H9 (cell line): ENCODE data around the gene DCBLD1. TPM values are rescaled to one million over a fixed set of nuclear protein-coding genes. Genes with fewer than 3 reads are reported as not detected.

ENCODE experiments used
- DNase-seq: peaks from one replicate; pipeline ENCODE4 v3.0.0-alpha.2; 2017
- H2AFZ ChIP-seq: one replicate; pipeline ENCODE4 v1.6.1; 2013; ENCODE audit warnings: mild to moderate bottlenecking, low read length, control low read depth, moderate library complexity
- H2AK5ac ChIP-seq: 2 replicates; pipeline ENCODE4 v1.6.1; 2013; ENCODE audit warnings: low read length, control low read depth, mixed read lengths; ENCODE audit not compliant: insufficient read length
- H2BK120ac ChIP-seq: one replicate; pipeline ENCODE4 v1.6.1; 2013; ENCODE audit warnings: low read depth, mild to moderate bottlenecking, low read length, control low read depth, inconsistent platforms; ENCODE audit not compliant: poor library complexity, severe bottlenecking
- H2BK12ac ChIP-seq: 2 replicates; pipeline ENCODE4 v1.6.1; 2013; ENCODE audit warnings: low read length, control low read depth, mixed read lengths, low read depth; ENCODE audit not compliant: insufficient read length
- H2BK15ac ChIP-seq: 2 replicates; pipeline ENCODE4 v1.6.1; 2013; ENCODE audit warnings: low read depth, low read length, control low read depth
- H2BK20ac ChIP-seq: one replicate; pipeline ENCODE4 v1.6.1; 2013; ENCODE audit warnings: low read depth, mild to moderate bottlenecking, low read length, control low read depth, inconsistent platforms; ENCODE audit not compliant: poor library complexity, severe bottlenecking
- H2BK5ac ChIP-seq: 2 replicates; pipeline ENCODE4 v1.6.1; 2013; ENCODE audit warnings: low read length, control low read depth, mixed read lengths; ENCODE audit not compliant: insufficient read length
- H3K14ac ChIP-seq: 2 replicates; pipeline ENCODE4 v1.6.1; 2013; ENCODE audit warnings: low read length, control low read depth; ENCODE audit not compliant: insufficient read depth
- H3K18ac ChIP-seq: 2 replicates; pipeline ENCODE4 v1.6.1; 2013; ENCODE audit warnings: low read depth, mild to moderate bottlenecking, mixed read lengths, low read length, control low read depth; ENCODE audit not compliant: insufficient read length
- H3K23ac ChIP-seq: 2 replicates; pipeline ENCODE4 v1.6.1; 2013; ENCODE audit warnings: low read length, control low read depth, mixed read lengths, low read depth; ENCODE audit not compliant: insufficient read length
- H3K23me2 ChIP-seq: 2 replicates; pipeline ENCODE4 v1.6.1; 2013; ENCODE audit warnings: low read depth, mild to moderate bottlenecking, mixed read lengths, low read length, control low read depth; ENCODE audit not compliant: insufficient read length, poor library complexity, severe bottlenecking
- H3K27ac ChIP-seq: 2 replicates; pipeline ENCODE4 v1.5.1; 2013; ENCODE audit warnings: low read length, control low read depth, mixed read lengths, low read depth; ENCODE audit not compliant: insufficient read length
- H3K27me3 ChIP-seq: 2 replicates; pipeline ENCODE4 v1.6.1; 2013; ENCODE audit warnings: low read length, control low read depth, inconsistent platforms; ENCODE audit not compliant: insufficient read depth
- H3K4ac ChIP-seq: 2 replicates; pipeline ENCODE4 v1.6.1; 2013; ENCODE audit warnings: low read depth, mild to moderate bottlenecking, control low read depth, inconsistent platforms, low read length, moderate library complexity
- H3K4me1 ChIP-seq: 2 replicates; pipeline ENCODE4 v1.6.1; 2013; ENCODE audit warnings: low read length, control low read depth, inconsistent platforms; ENCODE audit not compliant: insufficient read depth
- H3K4me2 ChIP-seq: 2 replicates; pipeline ENCODE4 v1.6.1; 2013; ENCODE audit warnings: low read length, control low read depth, mixed read lengths; ENCODE audit not compliant: insufficient read length, insufficient read depth
- H3K56ac ChIP-seq: 2 replicates; pipeline ENCODE4 v1.6.1; 2013; ENCODE audit warnings: low read depth, mild to moderate bottlenecking, mixed read lengths, low read length, control low read depth; ENCODE audit not compliant: insufficient read length
- H3K79me1 ChIP-seq: 2 replicates; pipeline ENCODE4 v1.6.1; 2013; ENCODE audit warnings: low read depth, mild to moderate bottlenecking, moderate library complexity, low read length, control low read depth, inconsistent platforms; ENCODE audit not compliant: insufficient read depth, poor library complexity, severe bottlenecking
- H3K79me2 ChIP-seq: 2 replicates; pipeline ENCODE4 v1.6.1; 2013; ENCODE audit warnings: low read length, control low read depth, inconsistent platforms; ENCODE audit not compliant: insufficient read depth
- H3K9ac ChIP-seq: 2 replicates; pipeline ENCODE4 v1.6.1; 2013; ENCODE audit warnings: low read length, control low read depth, mixed read lengths; ENCODE audit not compliant: insufficient read length; ENCODE audit errors: extremely low read depth
- H3K9me3 ChIP-seq: one replicate; pipeline ENCODE4 v1.6.1; 2013; ENCODE audit warnings: low read depth, low read length, inconsistent platforms; ENCODE audit not compliant: control insufficient read depth
- H3T11ph ChIP-seq: one replicate; pipeline ENCODE4 v1.6.1; 2013; ENCODE audit warnings: mild to moderate bottlenecking, low read length, control low read depth, inconsistent platforms
- H4K20me1 ChIP-seq: one replicate; pipeline ENCODE4 v1.6.1; 2013; ENCODE audit not compliant: control insufficient read depth, insufficient read length, insufficient read depth
- H4K5ac ChIP-seq: 2 replicates; pipeline ENCODE4 v1.6.1; 2013; ENCODE audit warnings: low read depth, mild to moderate bottlenecking, mixed read lengths, low read length, control low read depth; ENCODE audit not compliant: insufficient read length
- H4K8ac ChIP-seq: replicated peaks from 2 replicates; pipeline ENCODE4 v1.6.1; 2013; ENCODE audit warnings: low read length, control low read depth, mixed read lengths, low read depth; ENCODE audit not compliant: insufficient read length
- H4K91ac ChIP-seq: 2 replicates; pipeline ENCODE4 v1.6.1; 2013; ENCODE audit warnings: low read depth, mild to moderate bottlenecking, moderate library complexity, mixed read lengths, low read length, control low read depth; ENCODE audit not compliant: insufficient read length
- H3K27ac Mint-ChIP-seq, 3 experiments: 2 replicates in 2 of 3; 3 replicates in 1 of 3; pipeline ENCODE4 v1.8.0; 2020 to 2021; ENCODE audit warnings: mixed read lengths in 3 of 3, mild to moderate bottlenecking in 1 of 3, moderate library complexity in 1 of 3
- H3K27me3 Mint-ChIP-seq: 2 replicates; pipeline ENCODE4 v1.8.0; 2021; ENCODE audit warnings: low read depth, mild to moderate bottlenecking, moderate library complexity, mixed read lengths
- H3K36me3 Mint-ChIP-seq, 3 experiments: 2 replicates in 2 of 3; 3 replicates in 1 of 3; pipeline ENCODE4 v1.8.0; 2020 to 2021; ENCODE audit warnings: low read depth in 3 of 3, mixed read lengths in 3 of 3; ENCODE audit not compliant: insufficient read depth in 1 of 3
- H3K4me1 Mint-ChIP-seq, 2 experiments: 2 replicates each; pipeline ENCODE4 v1.8.0; 2020; ENCODE audit warnings: mixed read lengths in 2 of 2
- H3K4me3 Mint-ChIP-seq, 2 experiments: 2 replicates in 1 of 2; 3 replicates in 1 of 2; pipeline ENCODE4 v1.8.0; 2020 to 2021; ENCODE audit warnings: mild to moderate bottlenecking in 2 of 2, mixed read lengths in 2 of 2, moderate library complexity in 1 of 2
- H3K9me3 Mint-ChIP-seq, 2 experiments: 2 replicates in 1 of 2; 3 replicates in 1 of 2; pipeline ENCODE4 v1.8.0; 2020; ENCODE audit warnings: mild to moderate bottlenecking in 2 of 2, mixed read lengths in 2 of 2, moderate library complexity in 1 of 2
- CTCF ChIP-seq: fragments of 200-600 bp; sonication (generic); conservative IDR thresholded peaks from 3 replicates; pipeline ENCODE4 v1.8.0; 2021; ENCODE audit warnings: antibody characterized with exemption, mild to moderate bottlenecking
- WGBS: extraction: QIAGEN DNeasy Blood & Tissue Kit; methylation state at CpG from one replicate; pipeline ENCODE4 v1.1.7; 2013; ENCODE audit warnings: missing lambda C conversion rate, low lambda C conversion rate, mixed read lengths; ENCODE audit not compliant: insufficient read length; ENCODE audit errors: extremely low coverage; 5-methylcytosine and 5-hydroxymethylcytosine counted together
- total RNA-seq: library from RNA; stranded (reverse); gene quantifications from 2 replicates; pipeline ENCODE4 v1.2.1, GENCODE V29; 2021

DCBLD1 gene
- total RNA-seq, 1 experiment from 2014 or later: 10.1 TPM

- WGBS: no CpG with 5 or more reads among the region's 3 CpGs
- no peak overlapping the region for H3K4ac ChIP-seq
- H2BK15ac ChIP-seq: no peak overlapping the region
- no peak overlapping the region for H3K27ac Mint-ChIP-seq
- H3K56ac ChIP-seq: no peak overlapping the region
- H3K23ac ChIP-seq: no peak overlapping the region
- H3T11ph ChIP-seq: no peak overlapping the region
- H2BK12ac ChIP-seq: no peak overlapping the region
- DNase-seq: no peak
- H3K4me1 ChIP-seq: no peaks in the 10 kb centered on the region
- H4K91ac ChIP-seq: no peak overlapping the region
- H3K23me2 ChIP-seq: no peaks in the 10 kb centered on the region
- no peaks in the 10 kb centered on the region for H3K27me3 Mint-ChIP-seq
- no peaks in the 10 kb centered on the region for H3K9me3 ChIP-seq
- no peak overlapping the region for H2AK5ac ChIP-seq
- H2BK20ac ChIP-seq: no peak overlapping the region
- no peak overlapping the region for H4K8ac ChIP-seq
- peaks cover 4 to 6% of the 10 kb centered on the region in 2 experiments; a peak in 1 of 5 replicates for H3K9me3 Mint-ChIP-seq
- H2BK120ac ChIP-seq: no peak overlapping the region
- H3K79me1 ChIP-seq: no peaks in the 10 kb centered on the region
- H2AFZ ChIP-seq: no peak overlapping the region
- H3K36me3 Mint-ChIP-seq: peaks cover 11 to 27% (median 19%) of the 10 kb centered on the region in 3 experiments; a peak in 6 of 7 replicates
- H3K27me3 ChIP-seq: no peaks in the 10 kb centered on the region
- H3K27ac ChIP-seq: no peak overlapping the region
- no peaks in the 10 kb centered on the region for H3K4me1 Mint-ChIP-seq
- H3K4me3 Mint-ChIP-seq: no peak overlapping the region
- no peaks in the 10 kb centered on the region; the same call in 1 of the 2 replicates for H3K79me2 ChIP-seq
- H4K20me1 ChIP-seq: no peaks in the 10 kb centered on the region
- H2BK5ac ChIP-seq: no peak overlapping the region
- no peak for TF ChIP-seq CTCF
- no peak overlapping the region for H3K4me2 ChIP-seq
- no peak overlapping the region for H3K9ac ChIP-seq
- H4K5ac ChIP-seq: no peak overlapping the region
- H3K18ac ChIP-seq: no peak overlapping the region
- H3K14ac ChIP-seq: no peak overlapping the region
These were observed 108.9 kb downstream of the DCBLD1 start for GRCh38 chr6:117591405-117591804.
